GM19452 (cell line): ENCODE results near the gene TUBAL3.

Source experiments
- ATAC-seq: cut with Tn5 transposase; IDR thresholded peaks from one replicate; pipeline ENCODE4 v1.9.1; 2021; ENCODE audit not compliant: unreplicated experiment

The TUBAL3 gene

GRCh38 chr10:5343979-5344378, 60.6 kb downstream of the TUBAL3 start:
- ATAC-seq = no peak

- no peak for ATAC-seq
These were observed 61.1 kb downstream of the TUBAL3 start for GRCh38 chr10:5343561-5343960.
